Urinary bladder (tissue), 4 donors: ENCODE measurements around the gene MDK. TPM values are rescaled to one million over a fixed set of nuclear protein-coding genes. Genes with fewer than 3 reads are reported as not detected.
"Not testable (repeated sequence)": the region's sequence is repeated elsewhere in the genome, so short reads cannot be mapped to it uniquely, and the experiment has no call there.

Experiments
- DNase-seq: peaks from one replicate; pipeline ENCODE4 v3.0.0-alpha.2; 2015; ENCODE audit errors: extremely low spot score
- H3K27ac ChIP-seq: one replicate; pipeline ENCODE4 v1.5.1; 2013; ENCODE audit warnings: low read depth, mild to moderate bottlenecking, moderate library complexity
- H3K36me3 ChIP-seq: one replicate; pipeline ENCODE4 v1.6.1; 2013; ENCODE audit warnings: mild to moderate bottlenecking, moderate library complexity; ENCODE audit not compliant: insufficient read depth
- H3K4me1 ChIP-seq: one replicate; pipeline ENCODE4 v1.6.1; 2013; ENCODE audit warnings: mild to moderate bottlenecking, moderate library complexity; ENCODE audit not compliant: insufficient read depth
- H3K4me3 ChIP-seq: one replicate; pipeline ENCODE4 v1.5.1; 2013; ENCODE audit warnings: low read depth, low read length
- WGBS: extraction: QIAGEN DNeasy Blood & Tissue Kit; methylation state at CpG from one replicate; pipeline ENCODE4 v1.1.7; 2013; 5-methylcytosine and 5-hydroxymethylcytosine counted together
- polyA plus RNA-seq: library from polyadenylated mRNA; stranded (reverse); fragments of 200-250 nt; gene quantifications from one replicate; pipeline ENCODE4 v1.2.3, GENCODE V29; 2013
- total RNA-seq: library from RNA; depleted of rRNA; stranded (reverse); fragments of >200 nt; gene quantifications from one replicate; pipeline ENCODE4 v1.2.3, GENCODE V29; 2014
- donor health status: healthy with polysubstance abuse.
- donor health status: healthy.

Gene MDK
- total and polyA plus RNA-seq, 2 donors = 58.3 to 68.8 TPM

GRCh38 chr11:46367916-46368267 is 13.6 kb upstream of the MDK start:
- H3K36me3 ChIP-seq = no peaks in the 10 kb centered on the region
- H3K27ac ChIP-seq = no peak overlapping the region
- no peak overlapping the region for H3K4me3 ChIP-seq

GRCh38 chr11:46369458-46370152 is 11.9 kb upstream of the MDK start:
- H3K36me3 ChIP-seq = no peaks in the 10 kb centered on the region
- H3K4me1 ChIP-seq = no peaks in the 10 kb centered on the region
- no peak for DNase-seq
- 66% methylated on average over 25 of the region's 25 CpGs for WGBS
- no peak overlapping the region for H3K27ac ChIP-seq
- no peak overlapping the region for H3K4me3 ChIP-seq

More at GRCh38 chr11:46367916-46368267, 13.6 kb upstream of the MDK start:
- no peak for DNase-seq
- 83% methylated on average over 12 of the region's 12 CpGs for WGBS
- H3K4me1 ChIP-seq = no peaks in the 10 kb centered on the region

GRCh38 chr11:46370253-46370652 is 11.2 kb upstream of the MDK start:
- 85% methylated on average over 13 of the region's 13 CpGs for WGBS
- H3K36me3 ChIP-seq = no peaks in the 10 kb centered on the region
- H3K27ac ChIP-seq = no peak overlapping the region
- H3K4me1 ChIP-seq = no peaks in the 10 kb centered on the region
- no peak for DNase-seq
- H3K4me3 ChIP-seq = no peak overlapping the region

GRCh38 chr11:46371262-46371661 is 10.2 kb upstream of the MDK start:
- not testable (repeated sequence) for H3K4me1 ChIP-seq
- WGBS = 95% methylated on average over 19 of the region's 19 CpGs

GRCh38 chr11:46372086-46372485 is 9.4 kb upstream of the MDK start:
- DNase-seq = no peak
- whole genome bisulfite sequencing = 68% methylated on average over 10 of the region's 10 CpGs
- no peaks in the 10 kb centered on the region for H3K36me3 ChIP-seq
- no peak overlapping the region for H3K27ac ChIP-seq
- H3K4me3 ChIP-seq = no peak overlapping the region
- H3K4me1 ChIP-seq = no peaks in the 10 kb centered on the region

More at GRCh38 chr11:46371262-46371661, 10.2 kb upstream of the MDK start:
- not testable (repeated sequence) for H3K27ac ChIP-seq, H3K4me3 ChIP-seq, DNase-seq, H3K36me3 ChIP-seq

GRCh38 chr11:46372501-46372900 is 9.0 kb upstream of the MDK start:
- H3K4me3 ChIP-seq, DNase-seq, H3K27ac ChIP-seq, H3K4me1 ChIP-seq, H3K36me3 ChIP-seq: not testable (repeated sequence)
- WGBS = 93% methylated on average over 15 of the region's 15 CpGs

- 90% methylated on average over 30 of the region's 30 CpGs for WGBS
- Histone ChIP-seq H3K4me1 (no peaks in the 10 kb centered on the region), H3K27ac (no peak overlapping the region), H3K36me3 (no peaks in the 10 kb centered on the region), H3K4me3 (no peak overlapping the region)
- no peak for DNase-seq
Measured at GRCh38 chr11:46373787-46374740, 7.4 kb upstream of the MDK start.

GRCh38 chr11:46374815-46375214 is 6.7 kb upstream of the MDK start:
- Histone ChIP-seq H3K4me1 (no peaks in the 10 kb centered on the region), H3K27ac (no peak overlapping the region), H3K36me3 (no peaks in the 10 kb centered on the region), H3K4me3 (no peak overlapping the region)
- 91% methylated on average over 15 of the region's 15 CpGs for WGBS
- DNase-seq = no peak

- Histone ChIP-seq H3K27ac (no peak overlapping the region), H3K4me3 (no peak overlapping the region), H3K36me3 (no peaks in the 10 kb centered on the region), H3K4me1 (no peaks in the 10 kb centered on the region)
- DNase-seq = no peak
- WGBS = 94% methylated on average over 38 of the region's 38 CpGs
Measured at GRCh38 chr11:46375392-46376101, 5.9 kb upstream of the MDK start.

- no peak for DNase-seq
- H3K4me1 ChIP-seq = no peaks in the 10 kb centered on the region
- WGBS = 89% methylated on average over 19 of the region's 19 CpGs
- H3K4me3 ChIP-seq = no peak overlapping the region
- H3K36me3 ChIP-seq = no peaks in the 10 kb centered on the region
- H3K27ac ChIP-seq = no peak overlapping the region
Measured at GRCh38 chr11:46376258-46377050, 5.0 kb upstream of the MDK start.

- Histone ChIP-seq H3K27ac (no peak overlapping the region), H3K36me3 (no peaks in the 10 kb centered on the region), H3K4me1 (no peaks in the 10 kb centered on the region), H3K4me3 (no peak overlapping the region)
- WGBS = 93% methylated on average over 11 of the region's 11 CpGs
- DNase-seq = no peak
Measured at GRCh38 chr11:46377290-46377689, 4.2 kb upstream of the MDK start.

- Histone ChIP-seq H3K36me3 (no peaks in the 10 kb centered on the region), H3K4me3 (no peak overlapping the region)
Measured at GRCh38 chr11:46377831-46378230, 3.6 kb upstream of the MDK start.

GRCh38 chr11:46378296-46378695 is 3.2 kb upstream of the MDK start:
- Histone ChIP-seq H3K27ac (no peak overlapping the region), H3K4me3 (no peak overlapping the region), H3K4me1 (no peaks in the 10 kb centered on the region), H3K36me3 (no peaks in the 10 kb centered on the region)
- DNase-seq = no peak
- 92% methylated on average over 10 of the region's 10 CpGs for WGBS

More at GRCh38 chr11:46377831-46378230, 3.6 kb upstream of the MDK start:
- Histone ChIP-seq H3K4me1 (no peaks in the 10 kb centered on the region), H3K27ac (no peak overlapping the region)
- no peak for DNase-seq
- 92% methylated on average over 5 of the region's 5 CpGs for WGBS
